Subcutaneous adipose tissue (tissue), 4 donors: ENCODE data around the gene ULK4. TPM values are rescaled to one million over a fixed set of nuclear protein-coding genes. Genes with fewer than 3 reads are reported as not detected.

Experiments
- total RNA-seq, 4 donors: library from RNA; depleted of rRNA; stranded (reverse); fragments of >200 nt; gene quantifications; one replicate each; pipeline ENCODE4 v1.1.0, GENCODE V29; 2016
- TF ChIP-seq, protein P1 (sequence below): fragments of 450-650 bp; IDR thresholded peaks from one replicate; pipeline ENCODE4 v1.5.1; 2016; ENCODE audit warnings: low read depth, mild to moderate bottlenecking, control low read depth, antibody characterized with exemption, moderate library complexity

ULK4 gene
- total RNA-seq, 4 donors from 2014 or later: 10.6 to 32.0 (median 22.6) TPM

DNA sequence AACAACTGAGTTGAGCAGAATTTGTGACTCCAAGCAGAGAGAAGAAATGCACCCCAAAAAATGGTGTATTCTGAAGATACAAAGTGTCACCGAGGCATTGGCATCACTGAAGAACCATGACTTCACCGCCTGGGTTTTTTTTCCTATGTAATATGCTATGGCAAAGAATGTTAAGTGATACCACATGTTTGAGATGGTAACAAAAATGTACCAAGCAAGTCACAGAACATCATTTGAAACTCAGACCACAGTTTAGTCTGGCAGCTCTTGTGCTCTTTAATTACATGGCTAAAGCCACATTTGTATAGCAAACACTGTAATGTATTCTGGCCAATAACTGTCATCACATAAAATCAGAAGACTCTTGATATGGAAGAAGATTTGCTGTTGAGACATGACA lies 323.5 kb downstream of the ULK4 start:
- TF ChIP-seq, protein P1, sequence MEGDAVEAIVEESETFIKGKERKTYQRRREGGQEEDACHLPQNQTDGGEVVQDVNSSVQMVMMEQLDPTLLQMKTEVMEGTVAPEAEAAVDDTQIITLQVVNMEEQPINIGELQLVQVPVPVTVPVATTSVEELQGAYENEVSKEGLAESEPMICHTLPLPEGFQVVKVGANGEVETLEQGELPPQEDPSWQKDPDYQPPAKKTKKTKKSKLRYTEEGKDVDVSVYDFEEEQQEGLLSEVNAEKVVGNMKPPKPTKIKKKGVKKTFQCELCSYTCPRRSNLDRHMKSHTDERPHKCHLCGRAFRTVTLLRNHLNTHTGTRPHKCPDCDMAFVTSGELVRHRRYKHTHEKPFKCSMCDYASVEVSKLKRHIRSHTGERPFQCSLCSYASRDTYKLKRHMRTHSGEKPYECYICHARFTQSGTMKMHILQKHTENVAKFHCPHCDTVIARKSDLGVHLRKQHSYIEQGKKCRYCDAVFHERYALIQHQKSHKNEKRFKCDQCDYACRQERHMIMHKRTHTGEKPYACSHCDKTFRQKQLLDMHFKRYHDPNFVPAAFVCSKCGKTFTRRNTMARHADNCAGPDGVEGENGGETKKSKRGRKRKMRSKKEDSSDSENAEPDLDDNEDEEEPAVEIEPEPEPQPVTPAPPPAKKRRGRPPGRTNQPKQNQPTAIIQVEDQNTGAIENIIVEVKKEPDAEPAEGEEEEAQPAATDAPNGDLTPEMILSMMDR: no peak

- TF ChIP-seq, protein P1: no peak
Observed at GRCh38 chr3:41632700-41633099, 329.2 kb downstream of the ULK4 start.

GRCh38 chr3:41630708-41631107 lies 331.2 kb downstream of the ULK4 start:
- TF ChIP-seq, protein P1: no peak

DNA sequence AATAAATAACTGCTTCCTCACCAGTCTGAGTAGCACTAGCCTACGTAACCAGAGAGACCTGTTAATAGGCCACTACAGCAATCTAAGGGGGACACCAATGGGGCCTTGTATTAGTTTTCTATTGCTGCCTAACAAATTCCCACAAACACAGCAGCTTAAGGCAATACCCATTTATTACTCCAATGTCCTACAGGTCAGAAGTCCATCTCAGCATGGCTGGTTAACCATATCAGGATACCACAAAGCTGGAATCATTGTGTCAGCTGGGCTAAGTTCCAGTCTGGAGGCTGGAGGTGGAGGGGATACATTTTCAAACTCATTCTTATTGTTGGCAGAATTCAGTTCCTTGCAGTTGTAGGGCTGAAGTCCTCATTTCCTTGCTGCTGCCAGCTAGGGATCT lies 331.9 kb downstream of the ULK4 start:
- TF ChIP-seq, protein P1: no peak

DNA sequence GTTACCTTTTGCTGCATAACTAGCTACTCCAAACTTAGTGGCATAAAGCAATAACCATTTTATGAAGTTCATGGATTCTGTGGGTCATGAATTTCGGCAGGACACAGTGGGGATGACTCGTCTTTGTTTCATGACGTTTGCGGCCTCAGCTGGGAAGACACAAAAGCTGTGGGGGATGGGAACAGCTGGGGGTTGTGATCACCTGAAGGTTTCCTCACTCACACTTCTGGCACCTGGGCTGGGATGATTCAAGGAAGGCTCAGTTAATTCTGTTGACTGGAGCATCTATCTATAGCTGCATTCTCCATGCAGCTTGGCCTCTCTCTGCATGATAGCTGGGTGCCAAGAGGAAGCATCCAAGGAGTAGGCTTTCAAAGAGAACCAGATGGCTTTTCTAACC lies 332.8 kb downstream of the ULK4 start:
- TF ChIP-seq, protein P1: no peak

DNA sequence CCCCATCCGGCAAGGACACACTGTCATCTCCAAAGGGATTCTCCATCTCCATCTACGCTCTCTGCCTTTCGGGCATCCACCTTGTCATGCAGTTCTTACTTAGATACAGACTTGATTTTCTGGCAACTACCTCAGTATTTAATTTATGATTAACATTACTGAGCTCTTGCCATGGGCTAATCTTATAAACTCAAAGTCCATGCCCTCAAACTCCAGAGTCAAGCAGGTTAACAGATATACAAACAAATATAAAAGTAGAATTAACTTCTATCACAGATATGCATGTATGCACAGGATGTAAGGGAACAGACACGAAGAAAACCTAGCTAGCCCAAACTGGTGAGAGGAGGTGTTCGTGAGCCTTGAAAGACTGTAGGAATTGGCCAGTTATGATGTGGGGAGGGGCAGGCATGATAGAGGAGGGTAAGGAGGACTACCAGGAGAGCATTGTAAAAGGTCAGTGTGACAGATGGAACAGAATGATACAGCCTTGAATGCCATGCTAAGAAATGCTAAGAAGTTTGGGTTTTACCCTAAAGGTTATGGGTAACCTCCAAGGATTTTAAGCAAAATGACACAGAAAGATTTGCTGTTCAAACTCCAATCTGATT lies 334.3 kb downstream of the ULK4 start:
- TF ChIP-seq, protein P1: no peak

GRCh38 chr3:41612853-41613252 lies 349.1 kb downstream of the ULK4 start:
- TF ChIP-seq, protein P1: no peak
